Measurements from ENCODE around the gene GRK2. TPM values are rescaled to one million over a fixed set of nuclear protein-coding genes. Genes with fewer than 3 reads are reported as not detected.

GRK2 gene
- total and polyA plus RNA-seq, 9 of the 15 experiments (the other 6 are each of a cell fraction or from before 2014, with no cell fraction given) = 0.24 to 95.8 (median 56.5) TPM

- peak; percentile 75 to 81; a peak in 3 of 4 replicates for TF ChIP-seq FOXK2 (conservative IDR thresholded peaks at IDR 0.05 in 1 of 2, IDR thresholded peaks at IDR 0.05 in 1 of 2; ENCODE audit: low read depth in 2 of 2)
- peak; percentile 92 for TF ChIP-seq NFE2 (IDR thresholded peaks at IDR 0.05; ENCODE audit: low read depth)
- TF ChIP-seq ZBTB43 (CRISPR knock-in tag; IDR thresholded peaks at IDR 0.05) = no peak
- TF ChIP-seq FOXA3 (CRISPR knock-in tag; conservative IDR thresholded peaks at IDR 0.05 in 1 of 2, IDR thresholded peaks at IDR 0.05 in 1 of 2) = no peak
- TF ChIP-seq L3MBTL2 (IDR thresholded peaks at IDR 0.05) = peak; percentile 28; the same call in 1 of the 2 replicates
- TF ChIP-seq JUND (IDR thresholded peaks at IDR 0.05; ENCODE audit: borderline replicate concordance, low read depth, low read length) = peak; percentile 79
- TF ChIP-seq JUND (tag; IDR thresholded peaks at IDR 0.05; ENCODE audit: borderline replicate concordance, low read depth, low read length) = peak; percentile 39; the same call in 1 of the 3 replicates
- no peak for TF ChIP-seq GABPB2 (CRISPR knock-in tag; conservative IDR thresholded peaks at IDR 0.05)
- TF ChIP-seq HNRNPUL1 (IDR thresholded peaks at IDR 0.05; ENCODE audit: low read length) = no peak
- TF ChIP-seq PHF8 (IDR thresholded peaks at IDR 0.05; ENCODE audit: borderline replicate concordance, low read length) = peak; percentile 64; the same call in 1 of the 2 replicates
- TF ChIP-seq MCM7 (IDR thresholded peaks at IDR 0.05) = no peak
- TF ChIP-seq, protein P1, sequence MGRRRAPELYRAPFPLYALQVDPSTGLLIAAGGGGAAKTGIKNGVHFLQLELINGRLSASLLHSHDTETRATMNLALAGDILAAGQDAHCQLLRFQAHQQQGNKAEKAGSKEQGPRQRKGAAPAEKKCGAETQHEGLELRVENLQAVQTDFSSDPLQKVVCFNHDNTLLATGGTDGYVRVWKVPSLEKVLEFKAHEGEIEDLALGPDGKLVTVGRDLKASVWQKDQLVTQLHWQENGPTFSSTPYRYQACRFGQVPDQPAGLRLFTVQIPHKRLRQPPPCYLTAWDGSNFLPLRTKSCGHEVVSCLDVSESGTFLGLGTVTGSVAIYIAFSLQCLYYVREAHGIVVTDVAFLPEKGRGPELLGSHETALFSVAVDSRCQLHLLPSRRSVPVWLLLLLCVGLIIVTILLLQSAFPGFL (CRISPR knock-in tag; IDR thresholded peaks at IDR 0.05) = peak; percentile 71; the same call in 1 of the 2 replicates
- TF ChIP-seq, protein P2, sequence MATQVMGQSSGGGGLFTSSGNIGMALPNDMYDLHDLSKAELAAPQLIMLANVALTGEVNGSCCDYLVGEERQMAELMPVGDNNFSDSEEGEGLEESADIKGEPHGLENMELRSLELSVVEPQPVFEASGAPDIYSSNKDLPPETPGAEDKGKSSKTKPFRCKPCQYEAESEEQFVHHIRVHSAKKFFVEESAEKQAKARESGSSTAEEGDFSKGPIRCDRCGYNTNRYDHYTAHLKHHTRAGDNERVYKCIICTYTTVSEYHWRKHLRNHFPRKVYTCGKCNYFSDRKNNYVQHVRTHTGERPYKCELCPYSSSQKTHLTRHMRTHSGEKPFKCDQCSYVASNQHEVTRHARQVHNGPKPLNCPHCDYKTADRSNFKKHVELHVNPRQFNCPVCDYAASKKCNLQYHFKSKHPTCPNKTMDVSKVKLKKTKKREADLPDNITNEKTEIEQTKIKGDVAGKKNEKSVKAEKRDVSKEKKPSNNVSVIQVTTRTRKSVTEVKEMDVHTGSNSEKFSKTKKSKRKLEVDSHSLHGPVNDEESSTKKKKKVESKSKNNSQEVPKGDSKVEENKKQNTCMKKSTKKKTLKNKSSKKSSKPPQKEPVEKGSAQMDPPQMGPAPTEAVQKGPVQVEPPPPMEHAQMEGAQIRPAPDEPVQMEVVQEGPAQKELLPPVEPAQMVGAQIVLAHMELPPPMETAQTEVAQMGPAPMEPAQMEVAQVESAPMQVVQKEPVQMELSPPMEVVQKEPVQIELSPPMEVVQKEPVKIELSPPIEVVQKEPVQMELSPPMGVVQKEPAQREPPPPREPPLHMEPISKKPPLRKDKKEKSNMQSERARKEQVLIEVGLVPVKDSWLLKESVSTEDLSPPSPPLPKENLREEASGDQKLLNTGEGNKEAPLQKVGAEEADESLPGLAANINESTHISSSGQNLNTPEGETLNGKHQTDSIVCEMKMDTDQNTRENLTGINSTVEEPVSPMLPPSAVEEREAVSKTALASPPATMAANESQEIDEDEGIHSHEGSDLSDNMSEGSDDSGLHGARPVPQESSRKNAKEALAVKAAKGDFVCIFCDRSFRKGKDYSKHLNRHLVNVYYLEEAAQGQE (IDR thresholded peaks at IDR 0.05; ENCODE audit: borderline replicate concordance) = peak; percentile 70
- TF ChIP-seq, protein P2 (CRISPR knock-in tag; IDR thresholded peaks at IDR 0.05; ENCODE audit: low read depth) = no peak
- TF ChIP-seq ETS1 (conservative IDR thresholded peaks at IDR 0.05; ENCODE audit: control insufficient read depth, low read depth, low read length) = peak; percentile 89
- TF ChIP-seq KDM1A (IDR thresholded peaks at IDR 0.05) = no peak
Observed at GRCh38 chr11:67239783-67240575, 26.3 kb upstream of the GRK2 start (continued).

Data from K562 (cell line).